EL (cell line): Measurements from ENCODE around the gene GALNT14.
A peak's percentile ranks its signal among the peaks of the same experiment; 100 is the strongest.

ENCODE experiments used
- DNase-seq: peaks from one replicate; pipeline ENCODE4 v3.0.0-alpha.2; 2016

Gene GALNT14

GRCh38 chr2:30968660-30969397, 169.4 kb downstream of the GALNT14 start:
- DNase-seq = no peak

GRCh38 chr2:30966786-30967185, 171.5 kb downstream of the GALNT14 start:
- DNase-seq = no peak

- no peak for DNase-seq
Measured at GRCh38 chr2:30965022-30965531, 173.2 kb downstream of the GALNT14 start.

- no peak for DNase-seq
Measured at GRCh38 chr2:30964334-30965005, 173.8 kb downstream of the GALNT14 start.

GRCh38 chr2:30963184-30963583, 175.1 kb downstream of the GALNT14 start:
- DNase-seq = no peak

GRCh38 chr2:30960213-30960612, 178.0 kb downstream of the GALNT14 start:
- no peak for DNase-seq

- DNase-seq = no peak
Measured at GRCh38 chr2:30959653-30960052, 178.6 kb downstream of the GALNT14 start.

GRCh38 chr2:30958918-30959265, 179.3 kb downstream of the GALNT14 start:
- DNase-seq = no peak

GRCh38 chr2:30958193-30958917, 179.9 kb downstream of the GALNT14 start:
- no peak for DNase-seq

GRCh38 chr2:30957591-30957990, 180.6 kb downstream of the GALNT14 start:
- no peak for DNase-seq

GRCh38 chr2:30956995-30957394, 181.2 kb downstream of the GALNT14 start:
- DNase-seq = no peak

GRCh38 chr2:30955516-30956132, 182.6 kb downstream of the GALNT14 start:
- DNase-seq = no peak

- no peak for DNase-seq
Measured at GRCh38 chr2:30950339-30950738, 187.9 kb downstream of the GALNT14 start.

GRCh38 chr2:30949435-30949834, 188.8 kb downstream of the GALNT14 start:
- no peak for DNase-seq

GRCh38 chr2:30948857-30949256, 189.4 kb downstream of the GALNT14 start:
- no peak for DNase-seq

GRCh38 chr2:30948130-30948529, 190.1 kb downstream of the GALNT14 start:
- peak; percentile 10 for DNase-seq

- no peak for DNase-seq
Measured at GRCh38 chr2:30947686-30948085, 190.6 kb downstream of the GALNT14 start.

- no peak for DNase-seq
Measured at GRCh38 chr2:30942419-30942818, 195.8 kb downstream of the GALNT14 start.

GRCh38 chr2:30940839-30941238, 197.4 kb downstream of the GALNT14 start:
- DNase-seq = no peak

- DNase-seq = no peak
Measured at GRCh38 chr2:30939364-30939763, 198.9 kb downstream of the GALNT14 start.

- DNase-seq = no peak
Measured at GRCh38 chr2:30938196-30938595, 200.0 kb downstream of the GALNT14 start.

- DNase-seq = no peak
Measured at GRCh38 chr2:30936977-30937376, 201.3 kb downstream of the GALNT14 start.

GRCh38 chr2:30935795-30936194, 202.4 kb downstream of the GALNT14 start:
- no peak for DNase-seq
